ENCODE data around the gene TMEM119. TPM values are rescaled to one million over a fixed set of nuclear protein-coding genes. Genes with fewer than 3 reads are reported as not detected.

TMEM119 gene
- total and polyA plus RNA-seq, 9 of the 15 experiments (the other 6 are each of a cell fraction or from before 2014, with no cell fraction given): 0.18 TPM; not detected in 8

- TF ChIP-seq, protein P1, sequence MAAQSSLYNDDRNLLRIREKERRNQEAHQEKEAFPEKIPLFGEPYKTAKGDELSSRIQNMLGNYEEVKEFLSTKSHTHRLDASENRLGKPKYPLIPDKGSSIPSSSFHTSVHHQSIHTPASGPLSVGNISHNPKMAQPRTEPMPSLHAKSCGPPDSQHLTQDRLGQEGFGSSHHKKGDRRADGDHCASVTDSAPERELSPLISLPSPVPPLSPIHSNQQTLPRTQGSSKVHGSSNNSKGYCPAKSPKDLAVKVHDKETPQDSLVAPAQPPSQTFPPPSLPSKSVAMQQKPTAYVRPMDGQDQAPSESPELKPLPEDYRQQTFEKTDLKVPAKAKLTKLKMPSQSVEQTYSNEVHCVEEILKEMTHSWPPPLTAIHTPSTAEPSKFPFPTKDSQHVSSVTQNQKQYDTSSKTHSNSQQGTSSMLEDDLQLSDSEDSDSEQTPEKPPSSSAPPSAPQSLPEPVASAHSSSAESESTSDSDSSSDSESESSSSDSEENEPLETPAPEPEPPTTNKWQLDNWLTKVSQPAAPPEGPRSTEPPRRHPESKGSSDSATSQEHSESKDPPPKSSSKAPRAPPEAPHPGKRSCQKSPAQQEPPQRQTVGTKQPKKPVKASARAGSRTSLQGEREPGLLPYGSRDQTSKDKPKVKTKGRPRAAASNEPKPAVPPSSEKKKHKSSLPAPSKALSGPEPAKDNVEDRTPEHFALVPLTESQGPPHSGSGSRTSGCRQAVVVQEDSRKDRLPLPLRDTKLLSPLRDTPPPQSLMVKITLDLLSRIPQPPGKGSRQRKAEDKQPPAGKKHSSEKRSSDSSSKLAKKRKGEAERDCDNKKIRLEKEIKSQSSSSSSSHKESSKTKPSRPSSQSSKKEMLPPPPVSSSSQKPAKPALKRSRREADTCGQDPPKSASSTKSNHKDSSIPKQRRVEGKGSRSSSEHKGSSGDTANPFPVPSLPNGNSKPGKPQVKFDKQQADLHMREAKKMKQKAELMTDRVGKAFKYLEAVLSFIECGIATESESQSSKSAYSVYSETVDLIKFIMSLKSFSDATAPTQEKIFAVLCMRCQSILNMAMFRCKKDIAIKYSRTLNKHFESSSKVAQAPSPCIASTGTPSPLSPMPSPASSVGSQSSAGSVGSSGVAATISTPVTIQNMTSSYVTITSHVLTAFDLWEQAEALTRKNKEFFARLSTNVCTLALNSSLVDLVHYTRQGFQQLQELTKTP (IDR thresholded peaks at IDR 0.05; ENCODE audit: low read depth in 1 of 2, partially characterized antibody in 2 of 2): no peak
- TF ChIP-seq NFIX (CRISPR knock-in tag; IDR thresholded peaks at IDR 0.05; ENCODE audit: low read depth) (no peak), ZNF143 (CRISPR knock-in tag; IDR thresholded peaks at IDR 0.05) (no peak), ESRRA (IDR thresholded peaks at IDR 0.05; ENCODE audit: borderline replicate concordance, low read depth) (no peak)
Observed at GRCh38 chr12:108635201-108635996, 37.5 kb upstream of the TMEM119 start (continued).
